ENCODE results near the gene MUCL3. TPM values are rescaled to one million over a fixed set of nuclear protein-coding genes. Genes with fewer than 3 reads are reported as not detected.

The MUCL3 gene
- total RNA-seq, 2 experiments from 2014 or later = not detected

DNA sequence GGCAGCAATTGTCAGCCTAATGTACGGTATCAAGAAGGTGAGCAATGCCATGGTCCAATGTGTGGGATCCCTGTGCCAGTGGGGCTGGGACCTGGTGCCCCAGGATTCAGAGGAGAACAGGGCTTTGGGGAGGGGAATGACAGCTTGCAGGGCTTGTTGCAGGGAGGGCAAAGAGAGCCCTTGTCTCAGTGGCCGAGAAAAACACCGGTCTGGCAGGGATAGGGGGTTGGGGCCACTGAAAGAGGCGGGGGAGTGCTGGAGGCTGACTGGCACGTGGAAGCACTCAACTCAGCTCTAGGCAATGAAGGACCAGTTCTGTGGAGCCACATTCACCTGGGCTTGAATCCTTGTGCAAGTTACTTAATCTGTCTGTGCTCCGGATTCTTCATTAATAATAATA is 3.5 kb upstream of the MUCL3 start:
- no peak overlapping the region for H3K27ac Mint-ChIP-seq
- no peaks in the 10 kb centered on the region for H3K9me3 Mint-ChIP-seq
- Histone ChIP-seq H3K9me3 (ENCODE audit: control insufficient read depth in 1 of 2, insufficient read depth in 1 of 2, low read length in 2 of 2) (no peaks in the 10 kb centered on the region), H3K27me3 (ENCODE audit: control insufficient read depth in 1 of 2, insufficient read depth in 2 of 2, low read length in 2 of 2) (peaks cover 6 to 24% of the 10 kb centered on the region in 2 experiments), H3K4me3 (ENCODE audit: low read length) (no peak overlapping the region), H3K4me1 (ENCODE audit: insufficient read depth, low read length) (no peaks in the 10 kb centered on the region), H3K36me3 (ENCODE audit: insufficient read depth, low read length) (no peaks in the 10 kb centered on the region), H3K27ac (ENCODE audit: low read depth in 1 of 2, low read length in 2 of 2) (no peak overlapping the region)
- no peaks in the 10 kb centered on the region for H3K4me1 Mint-ChIP-seq (ENCODE audit: low read depth)
- ChIA-PET CTCF (no interaction called here), POLR2A (no interaction called here)
- TF ChIP-seq, protein P1, sequence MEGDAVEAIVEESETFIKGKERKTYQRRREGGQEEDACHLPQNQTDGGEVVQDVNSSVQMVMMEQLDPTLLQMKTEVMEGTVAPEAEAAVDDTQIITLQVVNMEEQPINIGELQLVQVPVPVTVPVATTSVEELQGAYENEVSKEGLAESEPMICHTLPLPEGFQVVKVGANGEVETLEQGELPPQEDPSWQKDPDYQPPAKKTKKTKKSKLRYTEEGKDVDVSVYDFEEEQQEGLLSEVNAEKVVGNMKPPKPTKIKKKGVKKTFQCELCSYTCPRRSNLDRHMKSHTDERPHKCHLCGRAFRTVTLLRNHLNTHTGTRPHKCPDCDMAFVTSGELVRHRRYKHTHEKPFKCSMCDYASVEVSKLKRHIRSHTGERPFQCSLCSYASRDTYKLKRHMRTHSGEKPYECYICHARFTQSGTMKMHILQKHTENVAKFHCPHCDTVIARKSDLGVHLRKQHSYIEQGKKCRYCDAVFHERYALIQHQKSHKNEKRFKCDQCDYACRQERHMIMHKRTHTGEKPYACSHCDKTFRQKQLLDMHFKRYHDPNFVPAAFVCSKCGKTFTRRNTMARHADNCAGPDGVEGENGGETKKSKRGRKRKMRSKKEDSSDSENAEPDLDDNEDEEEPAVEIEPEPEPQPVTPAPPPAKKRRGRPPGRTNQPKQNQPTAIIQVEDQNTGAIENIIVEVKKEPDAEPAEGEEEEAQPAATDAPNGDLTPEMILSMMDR (IDR thresholded peaks at IDR 0.05) = no peak
- peaks cover 25% of the 10 kb centered on the region for H3K27me3 Mint-ChIP-seq
- intact Hi-C loops (cut with DNase I, micrococcal nuclease) = loop anchor here in 1 of 2 experiments (10.0 kb wide), 1 partner anchor 178 kb away; the partner anchor contains the start of genes C6orf15 and PSORS1C1
- no peak for ATAC-seq (ENCODE audit: poor library complexity)
- no peak for DNase-seq
- H3K4me3 Mint-ChIP-seq = no peak overlapping the region
- H3K36me3 Mint-ChIP-seq (ENCODE audit: low read depth) = no peaks in the 10 kb centered on the region

DNA sequence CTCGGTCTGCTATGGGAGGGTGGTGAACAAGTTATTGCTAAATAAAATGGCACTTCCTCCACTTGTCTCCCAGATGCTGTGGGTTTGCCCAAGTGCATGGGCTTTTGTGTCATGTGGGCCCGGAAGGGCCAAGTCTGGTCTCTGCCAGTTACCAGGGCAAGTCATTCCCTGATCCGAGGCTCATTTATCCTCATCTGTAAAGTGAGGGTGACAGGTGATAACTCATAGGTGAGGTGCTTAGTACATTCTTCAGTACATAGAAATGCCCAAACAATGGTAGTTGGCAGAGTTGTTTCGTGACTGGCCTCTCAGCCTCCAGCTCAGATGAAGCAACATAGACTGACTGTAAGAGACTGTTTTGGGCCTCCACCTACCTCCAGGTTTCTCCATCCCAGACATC is 2.0 kb upstream of the MUCL3 start:
- ATAC-seq (ENCODE audit: poor library complexity) (no peak), DNase-seq (no peak)
- Mint-ChIP-seq H3K4me1 (ENCODE audit: low read depth) (no peaks in the 10 kb centered on the region), H3K9me3 (no peaks in the 10 kb centered on the region), H3K36me3 (ENCODE audit: low read depth) (no peaks in the 10 kb centered on the region), H3K27me3 (peaks cover 40% of the 10 kb centered on the region), H3K4me3 (no peak overlapping the region), H3K27ac (no peak overlapping the region)
- TF ChIP-seq, protein P1 (IDR thresholded peaks at IDR 0.05) = no peak
- CTCF ChIA-PET = no interaction called here
- H3K27me3 ChIP-seq (ENCODE audit: control insufficient read depth in 1 of 2, insufficient read depth in 2 of 2, low read length in 2 of 2) = peaks cover 19 to 37% of the 10 kb centered on the region in 2 experiments
- intact Hi-C loops (cut with DNase I, micrococcal nuclease) = loop anchor here in 1 of 2 experiments (10.0 kb wide), 1 partner anchor 176 kb away; the partner anchor contains the start of genes C6orf15 and PSORS1C1
- H3K36me3 ChIP-seq (ENCODE audit: insufficient read depth, low read length) = no peaks in the 10 kb centered on the region
- H3K4me1 ChIP-seq (ENCODE audit: insufficient read depth, low read length) = peaks cover 4% of the 10 kb centered on the region
- H3K27ac ChIP-seq (ENCODE audit: low read depth in 1 of 2, low read length in 2 of 2) = no peak overlapping the region
- POLR2A ChIA-PET = no interaction called here
- peaks cover 0 to 3% of the 10 kb centered on the region in 2 experiments for H3K9me3 ChIP-seq (ENCODE audit: control insufficient read depth in 1 of 2, insufficient read depth in 1 of 2, low read length in 2 of 2)
- no peak overlapping the region for H3K4me3 ChIP-seq (ENCODE audit: low read length)

DNA sequence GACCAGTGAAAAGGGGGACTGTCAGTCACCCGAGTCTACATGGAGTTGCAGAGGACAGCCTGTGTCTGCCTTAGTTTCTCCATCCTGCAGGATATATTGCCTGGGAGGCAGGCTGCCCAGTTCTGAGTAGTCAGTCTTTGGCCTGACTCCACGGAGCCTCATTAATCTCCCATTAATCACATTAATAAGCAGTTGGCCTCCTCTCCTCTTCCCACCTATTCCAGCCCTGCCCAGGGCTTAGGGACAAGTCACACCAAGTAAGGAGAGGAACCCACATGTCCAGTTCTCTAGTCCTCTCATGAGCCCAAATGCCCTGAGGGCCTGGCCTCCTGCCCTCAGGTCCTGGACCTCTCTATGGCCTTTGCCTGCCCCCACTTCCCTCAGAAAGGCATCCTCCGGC is 1.3 kb upstream of the MUCL3 start:
- Mint-ChIP-seq H3K36me3 (ENCODE audit: low read depth) (no peaks in the 10 kb centered on the region), H3K4me1 (ENCODE audit: low read depth) (no peaks in the 10 kb centered on the region), H3K27ac (no peak overlapping the region), H3K4me3 (no peak overlapping the region), H3K27me3 (peaks cover 47% of the 10 kb centered on the region), H3K9me3 (no peaks in the 10 kb centered on the region)
- ChIA-PET POLR2A (no interaction called here), CTCF (no interaction called here)
- peaks cover 23 to 41% of the 10 kb centered on the region in 2 experiments for H3K27me3 ChIP-seq (ENCODE audit: control insufficient read depth in 1 of 2, insufficient read depth in 2 of 2, low read length in 2 of 2)
- H3K9me3 ChIP-seq (ENCODE audit: control insufficient read depth in 1 of 2, insufficient read depth in 1 of 2, low read length in 2 of 2) = peaks cover 0 to 3% of the 10 kb centered on the region in 2 experiments
- no peak overlapping the region for H3K4me3 ChIP-seq (ENCODE audit: low read length)
- peaks cover 4% of the 10 kb centered on the region for H3K4me1 ChIP-seq (ENCODE audit: insufficient read depth, low read length)
- H3K27ac ChIP-seq (ENCODE audit: low read depth in 1 of 2, low read length in 2 of 2) = no peak overlapping the region
- H3K36me3 ChIP-seq (ENCODE audit: insufficient read depth, low read length) = no peaks in the 10 kb centered on the region
- intact Hi-C loops (cut with DNase I, micrococcal nuclease) = loop anchor here in 1 of 2 experiments (10.0 kb wide), 1 partner anchor 175 kb away; the partner anchor contains the start of genes C6orf15 and PSORS1C1
- DNase-seq (no peak), ATAC-seq (ENCODE audit: poor library complexity) (no peak)
- TF ChIP-seq, protein P1 (IDR thresholded peaks at IDR 0.05) = no peak
